ENCODE measurements around the gene IPCEF1.

Gene IPCEF1

GRCh38 chr6:154292855-154293519, 63.6 kb downstream of the IPCEF1 start:
- DNase-seq (ENCODE audit: low spot score) = no peak

- no peak for DNase-seq (ENCODE audit: low spot score)
These were observed 64.5 kb downstream of the IPCEF1 start for GRCh38 chr6:154292066-154292465.

GRCh38 chr6:154289818-154290508, 66.6 kb downstream of the IPCEF1 start:
- no peak for DNase-seq (ENCODE audit: low spot score)

- DNase-seq (ENCODE audit: low spot score) = no peak
These were observed 70.8 kb downstream of the IPCEF1 start for GRCh38 chr6:154285826-154286225.

- DNase-seq (ENCODE audit: low spot score) = no peak
These were observed 72.2 kb downstream of the IPCEF1 start for GRCh38 chr6:154284313-154284853.

- no peak for DNase-seq (ENCODE audit: low spot score)
These were observed 76.1 kb downstream of the IPCEF1 start for GRCh38 chr6:154280521-154280920.

GRCh38 chr6:154277629-154278017, 79.0 kb downstream of the IPCEF1 start:
- DNase-seq (ENCODE audit: low spot score) = no peak

- peak; percentile 58 for DNase-seq (ENCODE audit: low spot score)
These were observed 79.6 kb downstream of the IPCEF1 start for GRCh38 chr6:154276810-154277628.

- no peak for DNase-seq (ENCODE audit: low spot score)
These were observed 82.4 kb downstream of the IPCEF1 start for GRCh38 chr6:154274168-154274567.

GRCh38 chr6:154268486-154268885, 88.1 kb downstream of the IPCEF1 start:
- DNase-seq (ENCODE audit: low spot score) = no peak

- no peak for DNase-seq (ENCODE audit: low spot score)
These were observed 89.0 kb downstream of the IPCEF1 start for GRCh38 chr6:154267508-154268106.

GRCh38 chr6:154266560-154267099, 90.0 kb downstream of the IPCEF1 start:
- no peak for DNase-seq (ENCODE audit: low spot score)

GRCh38 chr6:154261688-154262397, 94.8 kb downstream of the IPCEF1 start:
- no peak for DNase-seq (ENCODE audit: low spot score)

- no peak for DNase-seq (ENCODE audit: low spot score)
These were observed 98.4 kb downstream of the IPCEF1 start for GRCh38 chr6:154258064-154258757.

GRCh38 chr6:154257067-154257466, 99.5 kb downstream of the IPCEF1 start:
- DNase-seq (ENCODE audit: low spot score) = no peak

- DNase-seq (ENCODE audit: low spot score) = no peak
These were observed 103.9 kb downstream of the IPCEF1 start for GRCh38 chr6:154252678-154253077.

- DNase-seq (ENCODE audit: low spot score) = no peak
These were observed 105.5 kb downstream of the IPCEF1 start for GRCh38 chr6:154251116-154251515.

- DNase-seq (ENCODE audit: low spot score) = no peak
These were observed 106.9 kb downstream of the IPCEF1 start for GRCh38 chr6:154249499-154250298.

GRCh38 chr6:154247119-154247861, 109.3 kb downstream of the IPCEF1 start:
- no peak for DNase-seq (ENCODE audit: low spot score)
